Measurements from ENCODE around the gene SLC9A3. TPM values are rescaled to one million over a fixed set of nuclear protein-coding genes. Genes with fewer than 3 reads are reported as not detected.

SLC9A3 gene
- total RNA-seq, 4 donors from 2014 or later, result 3.7 to 5.9 (median 4.3) TPM

- WGBS, result 89% methylated on average over 12 of the region's 12 CpGs
- H3K27ac ChIP-seq, result no peak overlapping the region
These were observed 75.5 kb downstream of the SLC9A3 start for GRCh38 chr5:448766-449090.

GRCh38 chr5:448061-448765, 76.0 kb downstream of the SLC9A3 start:
- peak; percentile 75 to 77 for DNase-seq (ENCODE audit: low spot score in 2 of 2)
- H3K4me1 ChIP-seq, result peaks cover 28% of the 10 kb centered on the region
- peaks cover 16% of the 10 kb centered on the region for H3K9me3 ChIP-seq
- H3K4me3 ChIP-seq, result no peak overlapping the region
- peak in 1 of 2 donors; percentile 3 for TF ChIP-seq CTCF (IDR thresholded peaks at IDR 0.05)
- TF ChIP-seq POLR2AphosphoS5 (IDR thresholded peaks at IDR 0.05), result no peak
- TF ChIP-seq EP300 (IDR thresholded peaks at IDR 0.05), result no peak
- no peak overlapping the region for H3K27ac ChIP-seq
- peaks cover 61% of the 10 kb centered on the region for H3K36me3 ChIP-seq
- WGBS, result 77% methylated on average over 21 of the region's 21 CpGs
- H3K27me3 ChIP-seq, result no peaks in the 10 kb centered on the region

More at GRCh38 chr5:448766-449090, 75.5 kb downstream of the SLC9A3 start:
- Histone ChIP-seq H3K27me3 (no peaks in the 10 kb centered on the region), H3K4me3 (no peak overlapping the region), H3K36me3 (peaks cover 66% of the 10 kb centered on the region), H3K9me3 (peaks cover 16% of the 10 kb centered on the region), H3K4me1 (peaks cover 23% of the 10 kb centered on the region)
- DNase-seq (ENCODE audit: low spot score in 2 of 2), result no peak
- TF ChIP-seq CTCF (IDR thresholded peaks at IDR 0.05) (no peak), EP300 (IDR thresholded peaks at IDR 0.05) (no peak), POLR2A (IDR thresholded peaks at IDR 0.05) (no peak), POLR2AphosphoS5 (IDR thresholded peaks at IDR 0.05) (no peak)

- TF ChIP-seq POLR2A (IDR thresholded peaks at IDR 0.05), result no peak
- H3K4me3 ChIP-seq, result no peak overlapping the region
- H3K4me1 ChIP-seq, result peaks cover 30% of the 10 kb centered on the region
- H3K9me3 ChIP-seq, result peaks cover 12% of the 10 kb centered on the region
- no peak overlapping the region for H3K27ac ChIP-seq
- H3K36me3 ChIP-seq, result peaks cover 53% of the 10 kb centered on the region
- no peaks in the 10 kb centered on the region for H3K27me3 ChIP-seq
- peak; percentile 40 to 70 for DNase-seq (ENCODE audit: low spot score in 2 of 2)
- 86% methylated on average over 13 of the region's 21 CpGs for WGBS
These were observed 76.7 kb downstream of the SLC9A3 start for GRCh38 chr5:447501-447900.

GRCh38 chr5:446883-447263, 77.4 kb downstream of the SLC9A3 start:
- H3K4me1 ChIP-seq, result peaks cover 36% of the 10 kb centered on the region
- DNase-seq (ENCODE audit: low spot score in 2 of 2), result peak; percentile 41 to 57
- peaks cover 6% of the 10 kb centered on the region for H3K9me3 ChIP-seq
- TF ChIP-seq POLR2A (IDR thresholded peaks at IDR 0.05), result no peak
- no peak for TF ChIP-seq EP300 (IDR thresholded peaks at IDR 0.05)
- peak; percentile 20 to 43 for TF ChIP-seq CTCF (IDR thresholded peaks at IDR 0.05)
- WGBS, result 48% methylated on average over 7 of the region's 7 CpGs
- H3K4me3 ChIP-seq, result no peak overlapping the region
- peaks cover 47% of the 10 kb centered on the region for H3K36me3 ChIP-seq
- H3K27me3 ChIP-seq, result no peaks in the 10 kb centered on the region
- no peak overlapping the region for H3K27ac ChIP-seq

GRCh38 chr5:446066-446882, 78.0 kb downstream of the SLC9A3 start:
- DNase-seq (ENCODE audit: low spot score in 2 of 2), result peak; percentile 47 to 53

GRCh38 chr5:445591-445990, 78.7 kb downstream of the SLC9A3 start:
- no peaks in the 10 kb centered on the region for H3K9me3 ChIP-seq
- peak; percentile 31 to 74 for DNase-seq (ENCODE audit: low spot score in 2 of 2)
- H3K27me3 ChIP-seq, result no peaks in the 10 kb centered on the region
- H3K4me1 ChIP-seq, result peaks cover 37% of the 10 kb centered on the region
- no peak overlapping the region for H3K27ac ChIP-seq
- H3K4me3 ChIP-seq, result no peak overlapping the region
- H3K36me3 ChIP-seq, result peaks cover 36% of the 10 kb centered on the region
- WGBS, result 96% methylated on average over 8 of the region's 10 CpGs
- no peak for TF ChIP-seq CTCF (IDR thresholded peaks at IDR 0.05)
- TF ChIP-seq POLR2A (IDR thresholded peaks at IDR 0.05), result no peak
- TF ChIP-seq POLR2AphosphoS5 (IDR thresholded peaks at IDR 0.05), result no peak
- TF ChIP-seq EP300 (IDR thresholded peaks at IDR 0.05), result no peak

More at GRCh38 chr5:446066-446882, 78.0 kb downstream of the SLC9A3 start:
- no peaks in the 10 kb centered on the region for H3K27me3 ChIP-seq
- H3K9me3 ChIP-seq, result peaks cover under 1% of the 10 kb centered on the region
- WGBS, result 79% methylated on average over 16 of the region's 19 CpGs
- H3K4me3 ChIP-seq, result no peak overlapping the region
- H3K4me1 ChIP-seq, result peaks cover 37% of the 10 kb centered on the region
- peaks cover 41% of the 10 kb centered on the region for H3K36me3 ChIP-seq
- no peak for TF ChIP-seq POLR2AphosphoS5 (IDR thresholded peaks at IDR 0.05)
- no peak for TF ChIP-seq EP300 (IDR thresholded peaks at IDR 0.05)
- TF ChIP-seq POLR2A (IDR thresholded peaks at IDR 0.05), result no peak
- no peak overlapping the region for H3K27ac ChIP-seq
